Lower lobe of right lung (tissue), 2 donors: Measurements from ENCODE around the gene C1orf21. TPM values are rescaled to one million over a fixed set of nuclear protein-coding genes. Genes with fewer than 3 reads are reported as not detected.

Source experiments
- ATAC-seq, 2 donors: fragments of 200-7000 bp; cut with Tn5 transposase; one replicate each; pipeline ENCODE4 v1.9.1; 2020 to 2022; ENCODE audit warnings: mild to moderate bottlenecking in 2 of 2, moderate library complexity in 2 of 2
- DNase-seq: peaks from one replicate; pipeline ENCODE4 v3.0.0-alpha.2; 2020
- H3K27ac ChIP-seq: fragments of 200-600 bp; one replicate; pipeline ENCODE4 v1.8.0; 2022
- H3K27me3 ChIP-seq: fragments of 200-600 bp; one replicate; pipeline ENCODE4 v1.8.0; 2022; ENCODE audit warnings: low read depth
- H3K36me3 ChIP-seq: fragments of 200-600 bp; one replicate; pipeline ENCODE4 v1.8.0; 2022; ENCODE audit warnings: mild to moderate bottlenecking
- H3K4me1 ChIP-seq: fragments of 200-600 bp; one replicate; pipeline ENCODE4 v1.8.0; 2022
- H3K4me3 ChIP-seq: fragments of 200-600 bp; one replicate; pipeline ENCODE4 v1.8.0; 2022; ENCODE audit warnings: mild to moderate bottlenecking
- H3K9me3 ChIP-seq: fragments of 200-600 bp; one replicate; pipeline ENCODE4 v1.8.0; 2022
- CTCF ChIP-seq: fragments of 200-600 bp; IDR thresholded peaks from one replicate; pipeline ENCODE4 v1.8.0; 2022; ENCODE audit warnings: antibody characterized with exemption, mild to moderate bottlenecking
- intact Hi-C: fragments of 100-400 bp; cut with DNase I; formaldehyde crosslinking; loops from one replicate; pipeline ENCODE4 v1.11.0; 2022
- total RNA-seq: library from RNA; stranded (reverse); fragmentation: NEBNext Ultra II Directional; extraction: Animal tissue kit (Norgen Biotek cat#: 25700); gene quantifications from one replicate; pipeline ENCODE4 v1.2.1, GENCODE V29; 2021
- donor health status: DM: no; HTN: yes; CAD: no; lungs with severe emphysema.

C1orf21 gene
- total RNA-seq, 1 donor from 2014 or later: 70.8 TPM

- ATAC-seq: no peak
These were observed 228.5 kb downstream of the C1orf21 start for GRCh38 chr1:184615301-184615700.

GRCh38 chr1:184616504-184616903, 229.7 kb downstream of the C1orf21 start:
- no peaks in the 10 kb centered on the region for H3K9me3 ChIP-seq
- no peak overlapping the region for H3K4me3 ChIP-seq
- H3K27ac ChIP-seq: no peak overlapping the region
- DNase-seq (no peak), ATAC-seq (no peak)
- H3K27me3 ChIP-seq: no peaks in the 10 kb centered on the region
- H3K36me3 ChIP-seq: no peaks in the 10 kb centered on the region
- no peak for TF ChIP-seq CTCF
- peaks cover 15% of the 10 kb centered on the region for H3K4me1 ChIP-seq
- intact Hi-C loops: no loop called here

More at GRCh38 chr1:184615301-184615700, 228.5 kb downstream of the C1orf21 start:
- no peak for DNase-seq
- Histone ChIP-seq H3K36me3 (no peaks in the 10 kb centered on the region), H3K4me3 (no peak overlapping the region), H3K9me3 (no peaks in the 10 kb centered on the region), H3K27ac (no peak overlapping the region), H3K27me3 (no peaks in the 10 kb centered on the region), H3K4me1 (peaks cover 19% of the 10 kb centered on the region)
- intact Hi-C loops: no loop called here
- TF ChIP-seq CTCF: no peak

DNA sequence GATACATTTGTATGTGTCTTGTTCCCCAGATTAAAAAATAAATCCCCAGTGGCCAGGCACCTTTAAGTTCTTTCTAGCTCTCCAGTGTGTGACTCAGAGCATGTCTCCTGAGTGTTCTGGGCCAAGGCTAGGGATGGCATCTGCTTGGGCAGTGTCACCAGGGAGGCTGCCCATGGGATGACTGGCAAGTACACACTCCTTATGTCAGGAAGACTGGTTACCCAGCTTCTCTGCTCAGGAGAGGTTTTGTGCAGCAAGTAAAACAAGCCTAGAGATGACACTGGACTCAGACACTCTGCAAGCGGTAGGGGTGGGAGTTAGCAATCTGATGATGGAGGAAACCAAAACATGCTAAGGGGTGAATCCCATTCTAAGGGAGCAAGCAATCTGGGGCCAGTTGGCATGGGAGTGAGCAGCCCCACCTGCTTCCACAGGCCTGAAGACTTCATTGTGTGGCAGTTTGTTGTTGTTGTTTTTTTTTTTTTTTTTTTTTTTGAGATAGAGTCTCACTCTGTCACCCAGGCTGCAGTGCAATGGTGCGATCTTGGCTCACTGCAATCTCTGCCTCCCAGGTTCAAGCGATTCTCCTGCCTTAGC, 230.7 kb downstream of the C1orf21 start:
- H3K27me3 ChIP-seq: no peaks in the 10 kb centered on the region
- H3K4me3 ChIP-seq: no peak overlapping the region
- ATAC-seq (no peak), DNase-seq (no peak)
- peaks cover 14% of the 10 kb centered on the region for H3K4me1 ChIP-seq
- no peaks in the 10 kb centered on the region for H3K36me3 ChIP-seq
- no peak for TF ChIP-seq CTCF
- intact Hi-C loops: no loop called here
- no peak overlapping the region for H3K27ac ChIP-seq
- H3K9me3 ChIP-seq: no peaks in the 10 kb centered on the region

GRCh38 chr1:184618851-184619250, 232.0 kb downstream of the C1orf21 start:
- peaks cover 19% of the 10 kb centered on the region for H3K4me1 ChIP-seq
- intact Hi-C loops: no loop called here
- H3K36me3 ChIP-seq: no peaks in the 10 kb centered on the region
- no peak overlapping the region for H3K4me3 ChIP-seq
- no peak for TF ChIP-seq CTCF
- no peaks in the 10 kb centered on the region for H3K27me3 ChIP-seq
- H3K27ac ChIP-seq: no peak overlapping the region
- H3K9me3 ChIP-seq: no peaks in the 10 kb centered on the region
- DNase-seq: no peak
- ATAC-seq: no peak

DNA sequence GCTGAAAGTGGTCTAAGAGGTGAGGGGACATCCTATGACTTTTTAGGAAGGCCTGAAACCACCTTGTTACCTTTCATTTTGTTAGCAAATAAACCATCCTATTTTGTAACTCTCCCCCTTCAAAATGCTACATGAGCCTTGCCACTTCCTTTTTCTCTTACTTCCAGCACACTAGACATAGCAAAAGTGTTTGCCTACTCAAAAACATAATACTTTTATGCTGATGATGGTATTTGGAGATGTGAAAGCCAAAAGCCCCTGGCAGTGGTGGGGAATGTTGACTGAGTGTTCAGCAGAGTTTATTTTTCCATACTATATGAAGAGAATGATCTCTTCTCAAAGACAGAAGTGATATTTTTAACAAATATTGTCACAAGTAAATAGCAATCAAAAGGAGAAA, 233.6 kb downstream of the C1orf21 start:
- intact Hi-C loops: no loop called here
- H3K27ac ChIP-seq: peak overlapping the region; percentile 50

More for the DNA sequence above, 233.6 kb downstream of the C1orf21 start:
- Histone ChIP-seq H3K36me3 (no peaks in the 10 kb centered on the region), H3K4me3 (no peak overlapping the region), H3K4me1 (peaks cover 22% of the 10 kb centered on the region), H3K27me3 (no peaks in the 10 kb centered on the region), H3K9me3 (no peaks in the 10 kb centered on the region)
- DNase-seq (no peak), ATAC-seq (no peak)
- no peak for TF ChIP-seq CTCF
